ENCODE results near the gene METTL15.
"Not testable (repeated sequence)": the region's sequence is repeated elsewhere in the genome, so short reads cannot be mapped to it uniquely, and the experiment has no call there.

Gene METTL15

GRCh38 chr11:28110108-28110820 lies 2.1 kb downstream of the METTL15 start:
- peak; percentile 64 for DNase-seq (ENCODE audit: low spot score)

- no peak for DNase-seq (ENCODE audit: low spot score)
These were observed 2.6 kb downstream of the METTL15 start for GRCh38 chr11:28110821-28111200.

GRCh38 chr11:28114116-28114515 lies 5.9 kb downstream of the METTL15 start:
- DNase-seq (ENCODE audit: low spot score) = no peak

GRCh38 chr11:28114731-28115130 lies 6.5 kb downstream of the METTL15 start:
- DNase-seq (ENCODE audit: low spot score) = no peak

DNA sequence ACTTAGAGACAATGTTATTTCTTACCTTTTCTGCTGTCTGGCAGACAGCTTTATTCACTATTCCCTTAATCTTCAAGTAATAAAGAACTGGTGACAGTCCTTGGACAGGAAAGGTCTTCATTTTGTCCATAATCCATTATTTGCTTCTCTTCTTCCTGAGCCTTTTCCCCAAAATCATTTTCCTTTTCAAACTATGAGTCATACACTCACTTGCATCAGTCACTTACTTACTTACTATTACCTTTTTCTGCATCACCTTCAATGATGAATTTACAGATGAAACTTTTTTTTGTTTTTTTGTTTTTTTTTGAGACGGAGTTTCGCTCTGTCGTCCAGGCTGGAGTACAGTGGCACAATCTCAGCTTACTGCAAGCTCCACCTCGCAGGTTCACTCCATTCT lies 9.5 kb downstream of the METTL15 start:
- no peak for DNase-seq (ENCODE audit: low spot score)

- no peak for DNase-seq (ENCODE audit: low spot score)
These were observed 15.0 kb downstream of the METTL15 start for GRCh38 chr11:28123151-28123581.

GRCh38 chr11:28132548-28132947 lies 24.4 kb downstream of the METTL15 start:
- DNase-seq (ENCODE audit: low spot score) = no peak

GRCh38 chr11:28133146-28133545 lies 25.0 kb downstream of the METTL15 start:
- no peak for DNase-seq (ENCODE audit: low spot score)

DNA sequence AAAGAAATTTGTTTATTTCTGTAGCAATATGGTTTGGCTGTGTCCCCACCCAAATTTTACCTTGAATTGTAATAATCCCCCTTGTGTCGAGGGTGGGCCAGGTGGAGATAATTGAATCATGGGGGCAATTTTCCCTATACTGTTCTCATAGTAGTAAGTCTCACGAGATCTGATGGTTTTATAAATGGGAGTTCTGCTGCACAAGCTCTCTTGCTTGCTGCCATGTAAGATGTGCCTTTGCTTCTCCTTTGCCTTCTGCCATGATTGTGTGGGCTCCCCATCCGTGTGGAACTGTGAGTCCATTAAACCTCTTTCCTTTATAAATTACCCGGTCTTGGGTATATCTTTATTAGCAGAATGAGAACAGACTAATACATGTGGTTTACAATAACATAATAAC lies 28.0 kb downstream of the METTL15 start:
- DNase-seq (ENCODE audit: low spot score) = not testable (repeated sequence)

- no peak for DNase-seq (ENCODE audit: low spot score)
These were observed 29.2 kb downstream of the METTL15 start for GRCh38 chr11:28137366-28137765.

- no peak for DNase-seq (ENCODE audit: low spot score)
These were observed 29.6 kb downstream of the METTL15 start for GRCh38 chr11:28137832-28138231.

DNA sequence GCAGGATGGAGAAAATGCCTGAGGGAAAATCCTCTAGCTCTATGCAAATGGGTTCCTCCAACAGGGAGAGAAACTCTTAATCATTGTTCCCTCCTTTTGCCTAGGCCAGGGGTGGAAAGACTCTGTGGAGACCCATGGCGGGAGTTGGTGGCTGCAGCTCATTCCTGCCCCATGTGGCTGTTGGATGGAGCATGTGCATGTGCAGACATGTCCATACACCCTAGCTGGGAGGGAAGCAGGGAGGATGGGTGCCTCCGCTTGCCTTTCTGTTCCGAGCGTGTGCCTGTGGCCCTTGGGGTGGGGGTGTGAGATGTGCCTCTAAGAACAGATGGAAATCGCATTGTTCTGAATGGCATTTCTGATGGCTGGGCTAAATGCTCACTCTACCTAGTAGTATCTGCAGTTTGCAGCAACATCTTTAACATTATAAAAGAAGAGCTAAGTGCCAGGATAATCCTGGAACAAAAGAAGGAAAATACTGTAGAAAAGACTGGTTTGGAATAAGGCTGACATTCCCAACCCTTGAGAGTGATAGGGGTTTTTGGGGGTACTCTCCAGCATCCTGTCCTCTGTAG lies 31.7 kb downstream of the METTL15 start:
- no peak for DNase-seq (ENCODE audit: low spot score)

DNA sequence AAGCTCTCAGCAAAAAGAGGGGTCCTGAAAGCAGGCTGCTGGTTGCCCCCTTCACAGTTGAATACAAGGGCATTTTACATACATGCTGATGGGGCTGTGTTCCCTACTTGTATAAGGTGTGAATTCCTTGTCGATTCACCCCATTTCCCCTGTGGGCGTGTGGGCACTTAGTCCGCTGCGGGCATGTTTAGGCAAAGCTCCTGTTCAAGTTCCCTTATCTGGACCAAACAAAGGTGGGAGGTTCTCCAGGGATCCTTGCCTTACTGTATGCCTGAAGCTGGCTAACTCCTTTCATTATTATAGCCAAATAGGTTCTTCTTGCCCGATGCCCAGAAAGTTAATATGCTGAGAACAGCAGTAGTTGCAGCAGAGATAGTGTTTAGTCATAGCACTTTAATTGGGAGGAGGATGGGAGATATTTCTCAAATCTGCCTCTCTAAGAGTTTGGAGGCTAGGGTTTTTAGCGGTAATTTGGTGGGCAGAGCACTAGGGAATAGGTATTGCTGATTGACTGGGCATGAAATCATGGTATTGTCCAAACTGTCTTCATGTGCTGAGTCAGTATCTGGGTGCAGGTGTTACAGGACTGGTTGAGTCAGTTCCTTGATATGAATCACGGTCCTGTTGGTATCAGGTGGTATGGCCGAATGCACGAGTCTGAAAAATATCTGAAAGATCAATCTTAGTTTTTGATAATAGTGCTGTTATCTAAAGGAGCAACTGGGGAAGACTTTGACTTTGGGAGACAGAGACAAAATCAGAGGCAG lies 32.7 kb downstream of the METTL15 start:
- no peak for DNase-seq (ENCODE audit: low spot score)

GRCh38 chr11:28142724-28143123 lies 34.5 kb downstream of the METTL15 start:
- DNase-seq (ENCODE audit: low spot score) = no peak

DNA sequence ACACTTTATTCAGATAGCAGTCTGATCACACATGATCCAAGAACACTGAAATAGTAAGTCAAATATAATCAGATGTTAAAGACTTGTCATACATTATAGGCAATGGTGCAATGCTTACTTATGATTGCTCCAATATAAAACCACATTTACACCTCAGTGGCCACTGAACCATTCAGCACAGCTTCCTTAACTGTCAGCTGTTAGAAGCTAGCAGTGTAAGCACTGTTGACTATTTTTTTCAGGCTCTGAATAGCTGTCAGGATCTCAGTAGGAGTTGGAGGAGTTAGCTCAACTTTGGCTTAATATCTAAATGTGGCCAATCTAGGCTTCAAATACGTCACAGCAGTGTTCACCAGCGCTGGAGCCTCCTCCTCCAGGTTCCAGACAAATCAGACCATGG lies 36.6 kb downstream of the METTL15 start:
- no peak for DNase-seq (ENCODE audit: low spot score)

DNA sequence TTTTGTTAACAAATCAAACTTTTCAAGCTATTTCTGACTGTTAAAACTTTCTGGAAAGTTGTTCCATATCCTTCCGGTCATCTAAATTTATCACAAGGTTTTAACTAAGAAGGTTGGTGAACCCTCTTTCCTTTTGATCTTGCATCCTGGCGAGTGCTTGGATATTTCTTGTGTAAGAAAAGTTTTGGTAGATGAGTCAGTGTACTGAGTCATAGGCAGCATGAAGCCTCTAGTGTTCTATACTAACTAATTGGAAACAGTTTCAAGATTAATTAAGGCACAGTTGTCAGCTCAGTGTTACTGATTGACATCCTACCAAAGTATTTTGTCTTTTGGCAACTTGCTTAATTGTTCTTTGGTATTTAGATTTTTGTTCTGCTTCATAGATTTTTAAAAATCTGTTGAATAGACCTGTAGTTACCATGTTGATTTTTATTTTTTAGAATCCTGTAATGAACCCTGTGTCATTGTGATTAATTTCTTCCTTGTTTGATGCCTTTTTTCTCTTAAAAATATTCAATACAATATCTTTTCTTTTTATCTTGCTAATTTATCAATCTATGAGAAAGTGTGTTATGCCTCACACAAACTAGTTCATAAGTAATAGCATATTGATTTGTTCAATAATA lies 38.0 kb downstream of the METTL15 start:
- peak; percentile 84 for DNase-seq (ENCODE audit: low spot score)

DNA sequence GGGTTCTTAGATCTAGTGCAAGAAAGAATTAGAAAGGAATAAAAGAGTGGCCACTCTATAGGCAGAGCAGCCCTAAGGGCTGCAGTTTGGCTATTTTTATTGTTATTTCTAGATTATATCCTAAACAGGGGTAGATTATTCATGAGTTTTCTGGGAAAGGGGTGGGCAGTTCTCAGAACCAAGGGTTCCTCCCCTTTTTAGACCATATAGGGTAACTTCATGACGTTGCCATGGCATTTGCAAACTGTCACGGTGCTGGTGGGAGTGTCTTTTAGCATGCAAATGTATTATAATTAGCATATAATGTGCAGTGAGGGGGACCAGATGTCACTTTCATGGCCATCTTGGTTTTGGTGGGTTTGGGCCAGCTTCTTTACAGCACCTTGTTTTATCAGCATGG lies 44.6 kb downstream of the METTL15 start:
- no peak for DNase-seq (ENCODE audit: low spot score)

DNA sequence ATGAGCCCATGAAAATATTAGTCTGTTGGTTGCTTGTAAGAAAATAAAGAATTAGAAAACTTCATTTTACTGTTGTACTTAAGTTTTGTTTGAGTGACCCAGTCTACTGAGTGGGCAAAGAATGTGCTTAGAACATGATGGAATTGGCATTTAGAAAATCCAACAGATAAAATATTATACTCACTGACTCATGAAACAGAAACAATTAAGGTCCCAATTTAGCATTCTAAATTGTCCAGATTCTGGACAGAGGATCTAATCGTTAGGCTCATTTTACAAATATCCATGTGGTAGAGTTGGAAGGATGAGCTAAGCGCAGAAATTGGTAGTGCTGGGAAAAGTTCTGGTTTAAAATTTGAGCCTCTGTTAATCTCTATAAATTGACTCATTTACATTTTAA lies 45.4 kb downstream of the METTL15 start:
- no peak for DNase-seq (ENCODE audit: low spot score)

GRCh38 chr11:28168718-28169117 lies 60.5 kb downstream of the METTL15 start:
- no peak for DNase-seq (ENCODE audit: low spot score)

DNA sequence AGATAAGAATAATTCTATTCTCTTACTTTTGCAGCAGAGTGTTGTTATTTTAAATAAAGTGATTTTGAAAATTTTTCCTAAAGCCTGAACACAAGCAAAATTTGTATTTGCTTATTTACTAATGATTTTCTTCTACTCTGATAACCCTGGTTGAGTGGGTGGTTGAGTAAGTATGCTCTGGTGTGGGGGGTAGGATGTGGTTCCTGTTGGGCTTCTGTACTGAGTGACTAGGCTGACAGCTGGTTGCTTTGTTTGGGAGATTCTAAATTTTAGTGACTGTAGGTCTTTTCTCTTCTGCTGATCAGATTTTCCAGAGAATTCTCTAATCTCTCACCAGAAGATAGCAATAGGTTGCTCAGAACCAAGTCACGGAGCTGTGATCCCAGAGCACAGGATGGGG lies 61.6 kb downstream of the METTL15 start:
- DNase-seq (ENCODE audit: low spot score) = no peak

GRCh38 chr11:28170759-28171158 lies 62.6 kb downstream of the METTL15 start:
- no peak for DNase-seq (ENCODE audit: low spot score)

DNA sequence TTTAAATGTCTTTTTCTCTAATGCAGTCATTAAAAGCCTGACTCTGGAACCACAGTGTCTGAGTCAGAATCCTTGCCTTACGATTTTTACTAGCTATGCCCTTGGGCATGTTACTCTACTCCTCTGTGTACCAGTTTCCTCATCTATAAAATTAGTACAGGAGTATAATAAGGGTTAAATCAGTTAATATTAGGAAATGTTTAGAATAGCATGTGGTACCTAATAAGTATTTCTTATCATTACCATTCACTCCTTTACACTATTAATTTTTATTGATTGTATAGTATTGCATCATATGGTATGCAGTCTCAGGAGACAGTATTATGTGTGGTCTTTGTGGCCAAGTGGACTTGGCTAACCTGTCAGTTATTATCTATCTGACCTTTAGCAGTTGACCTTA lies 68.2 kb downstream of the METTL15 start:
- no peak for DNase-seq (ENCODE audit: low spot score)

DNA sequence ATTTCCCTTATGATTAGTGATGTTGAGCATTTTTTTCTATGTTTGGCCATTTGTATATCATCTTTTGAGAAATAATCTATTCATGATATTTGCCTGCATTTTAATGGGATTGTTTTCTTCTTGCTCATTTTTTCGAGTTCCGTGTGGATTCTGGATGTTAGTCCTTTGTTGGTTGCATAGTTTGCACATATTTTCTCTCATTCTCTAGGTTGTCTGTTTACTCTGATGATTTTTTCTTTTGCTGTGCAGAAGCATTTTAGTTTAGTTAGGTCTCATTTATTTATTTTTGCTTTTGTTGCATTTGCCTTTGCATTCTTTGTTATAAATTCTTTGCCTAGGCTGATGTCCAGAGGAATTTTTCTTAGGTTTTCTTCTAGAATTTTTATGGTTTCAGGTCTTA lies 87.3 kb downstream of the METTL15 start:
- no peak for DNase-seq (ENCODE audit: low spot score)
